HG02938 (cell line): ENCODE data around the gene IQGAP2.
A peak's percentile ranks its signal among the peaks of the same experiment; 100 is the strongest.
"Not testable (repeated sequence)": the region's sequence is repeated elsewhere in the genome, so short reads cannot be mapped to it uniquely, and the experiment has no call there.

ENCODE experiments used
- ATAC-seq: cut with Tn5 transposase; IDR thresholded peaks from one replicate; pipeline ENCODE4 v1.9.1; 2021; ENCODE audit warnings: mild to moderate bottlenecking, moderate library complexity; ENCODE audit not compliant: unreplicated experiment

Gene IQGAP2

GRCh38 chr5:76402886-76403765 is at the start of gene IQGAP2:
TSS of gene IQGAP2 (plus strand) at chr5:76403285. CDS start at chr5:76403546, 261 bp downstream.
- ATAC-seq: peak; percentile 46

- no peak for ATAC-seq
Observed at GRCh38 chr5:76356887-76357286, 46.2 kb upstream of the IQGAP2 start.

- no peak for ATAC-seq
Observed at GRCh38 chr5:76363352-76364225, 39.5 kb upstream of the IQGAP2 start.

- no peak for ATAC-seq
Observed at GRCh38 chr5:76364226-76364589, 38.9 kb upstream of the IQGAP2 start.

- no peak for ATAC-seq
Observed at GRCh38 chr5:76365561-76365960, 37.5 kb upstream of the IQGAP2 start.

GRCh38 chr5:76366596-76366995 is 36.5 kb upstream of the IQGAP2 start:
- no peak for ATAC-seq

GRCh38 chr5:76367623-76368371 is 35.3 kb upstream of the IQGAP2 start:
- ATAC-seq: no peak

GRCh38 chr5:76368941-76369340 is 34.1 kb upstream of the IQGAP2 start:
- ATAC-seq: no peak

- ATAC-seq: not testable (repeated sequence)
Observed at GRCh38 chr5:76369668-76370067, 33.4 kb upstream of the IQGAP2 start.

GRCh38 chr5:76371960-76372322 is 31.1 kb upstream of the IQGAP2 start:
- no peak for ATAC-seq

- no peak for ATAC-seq
Observed at GRCh38 chr5:76372323-76373054, 30.6 kb upstream of the IQGAP2 start.

GRCh38 chr5:76376148-76376865 is 26.8 kb upstream of the IQGAP2 start:
- ATAC-seq: no peak

GRCh38 chr5:76376866-76377230 is 26.2 kb upstream of the IQGAP2 start:
- no peak for ATAC-seq

- no peak for ATAC-seq
Observed at GRCh38 chr5:76378355-76378754, 24.7 kb upstream of the IQGAP2 start.

GRCh38 chr5:76379316-76379715 is 23.8 kb upstream of the IQGAP2 start:
- no peak for ATAC-seq

GRCh38 chr5:76379855-76380254 is 23.2 kb upstream of the IQGAP2 start:
- no peak for ATAC-seq

- ATAC-seq: no peak
Observed at GRCh38 chr5:76380346-76381066, 22.6 kb upstream of the IQGAP2 start.

- no peak for ATAC-seq
Observed at GRCh38 chr5:76383126-76383832, 19.8 kb upstream of the IQGAP2 start.

- no peak for ATAC-seq
Observed at GRCh38 chr5:76384189-76384588, 18.9 kb upstream of the IQGAP2 start.
